Left colon (tissue), 2 donors: ENCODE measurements around the gene MMP20. TPM values are rescaled to one million over a fixed set of nuclear protein-coding genes. Genes with fewer than 3 reads are reported as not detected.
A peak's percentile ranks its signal among the peaks of the same experiment; 100 is the strongest.

Experiments used
- ATAC-seq: fragments of 200-7000 bp; cut with Tn5 transposase; one replicate; pipeline ENCODE4 v1.9.1; 2020; ENCODE audit warnings: mild to moderate bottlenecking, moderate library complexity
- DNase-seq, 2 donors: peaks; one replicate each; pipeline ENCODE4 v3.0.0-alpha.2; 2020
- intact Hi-C, 2 donors: fragments of 100-400 bp; cut with DNase I in 1 of 2; cut with micrococcal nuclease in 1 of 2; formaldehyde crosslinking; loops; one replicate each; pipeline versions ENCODE4 v1.11.2 to v1.14.0; 2022; cut with DNase I, micrococcal nuclease
- total RNA-seq, 2 donors: library from RNA; stranded (reverse); fragmentation: NEBNext Ultra II Directional; extraction: Animal tissue kit (Norgen Biotek cat#: 25700); gene quantifications; one replicate each; pipeline ENCODE4 v1.2.1, GENCODE V29; 2021
- donor health status: DM: no; HTN: no; CAD: no.
- donor health status: DM: yes; HTN: yes; CAD: no.

MMP20 gene
- total RNA-seq, 2 donors from 2014 or later: not detected

DNA sequence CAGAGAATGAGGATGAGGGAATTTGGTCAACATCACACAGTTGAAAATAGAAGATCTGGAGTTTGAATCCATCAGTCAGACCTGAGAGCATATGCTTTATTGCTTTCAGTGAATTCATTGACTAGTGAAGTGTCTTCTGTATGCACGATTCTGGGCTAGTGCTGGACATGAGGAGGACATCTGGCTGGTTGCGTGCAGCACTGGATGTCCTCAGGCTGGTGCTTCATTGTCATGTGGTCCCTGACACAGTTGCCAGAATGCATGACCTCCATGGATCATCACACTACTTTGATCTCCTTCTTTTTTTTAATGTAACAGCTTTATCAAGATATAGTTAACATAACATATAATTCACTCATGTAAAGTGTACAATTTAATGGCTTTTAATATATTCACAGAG is 50.1 kb downstream of the MMP20 start:
- ATAC-seq (no peak), DNase-seq (no peak)
- intact Hi-C loops: no loop called here

DNA sequence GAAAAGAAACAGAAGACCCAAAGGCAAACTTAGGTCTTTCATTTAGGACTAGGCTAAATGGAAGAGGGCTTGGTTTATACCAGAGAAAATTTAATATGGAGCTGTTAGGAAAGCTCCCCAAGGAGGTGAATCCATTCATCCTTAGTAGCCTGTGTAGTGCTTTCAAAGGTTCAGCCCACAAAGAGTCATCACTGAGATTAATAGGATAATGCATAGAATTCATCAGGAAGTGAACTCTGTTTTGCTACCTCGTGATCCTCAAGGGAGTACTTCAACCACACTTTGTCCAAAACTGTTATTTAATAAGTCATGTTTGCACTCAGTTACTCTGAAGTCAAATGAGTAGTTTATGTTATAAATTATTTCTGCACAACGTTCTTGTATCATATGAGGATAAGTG is 51.3 kb downstream of the MMP20 start:
- intact Hi-C loops: no loop called here
- ATAC-seq (no peak), DNase-seq (no peak)

DNA sequence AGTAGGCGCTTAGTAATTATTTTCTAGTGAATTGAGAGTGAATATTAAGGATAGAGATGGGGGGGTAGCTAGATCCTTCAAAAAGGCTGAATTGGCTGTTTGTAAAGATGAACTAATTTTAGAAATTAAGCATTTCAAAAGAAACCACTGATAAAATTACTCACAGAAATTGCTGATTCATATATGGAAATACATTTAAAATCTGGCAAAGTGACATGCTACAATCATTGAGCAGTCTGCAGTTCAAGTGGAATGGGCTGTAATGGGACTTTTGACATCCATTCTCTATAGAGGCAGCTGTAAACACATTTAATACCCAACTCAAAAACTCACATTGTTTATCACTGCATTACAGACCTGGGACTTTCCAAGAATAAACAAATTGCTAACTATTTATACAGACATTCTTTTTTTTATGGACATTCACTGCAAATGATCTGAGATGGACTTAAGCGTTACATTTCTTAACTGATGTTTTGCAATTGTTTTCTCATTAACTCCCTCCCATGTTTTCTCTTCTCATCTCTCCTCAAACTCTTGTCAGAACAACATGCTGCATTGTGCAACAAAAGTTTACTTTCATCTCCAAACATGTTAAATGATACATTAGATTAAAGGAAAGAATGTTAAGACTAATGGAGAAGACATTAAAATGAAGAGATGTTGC is 52.4 kb downstream of the MMP20 start:
- ATAC-seq: no peak
- intact Hi-C loops: no loop called here
- DNase-seq: no peak

DNA sequence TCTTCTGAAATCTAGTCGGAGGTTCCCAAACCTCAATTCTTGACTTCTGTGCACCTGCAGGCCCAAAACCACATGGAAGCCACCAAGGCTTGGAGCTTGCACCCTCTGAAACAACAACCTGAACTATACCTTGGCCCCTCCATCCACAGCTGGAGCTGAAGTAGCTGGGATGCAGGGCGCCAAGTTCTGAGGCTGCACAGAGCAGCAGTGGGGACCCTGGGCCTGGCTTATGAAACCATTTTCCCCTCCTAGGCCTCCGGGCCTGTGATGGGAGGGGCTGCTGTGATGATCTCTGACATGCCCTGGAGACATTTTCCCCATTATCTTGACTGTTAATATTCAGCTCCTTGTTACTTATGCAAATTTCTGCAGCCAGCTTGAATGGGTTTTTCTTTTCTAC is 56.3 kb downstream of the MMP20 start:
- intact Hi-C loops: no loop called here
- ATAC-seq: no peak

DNA sequence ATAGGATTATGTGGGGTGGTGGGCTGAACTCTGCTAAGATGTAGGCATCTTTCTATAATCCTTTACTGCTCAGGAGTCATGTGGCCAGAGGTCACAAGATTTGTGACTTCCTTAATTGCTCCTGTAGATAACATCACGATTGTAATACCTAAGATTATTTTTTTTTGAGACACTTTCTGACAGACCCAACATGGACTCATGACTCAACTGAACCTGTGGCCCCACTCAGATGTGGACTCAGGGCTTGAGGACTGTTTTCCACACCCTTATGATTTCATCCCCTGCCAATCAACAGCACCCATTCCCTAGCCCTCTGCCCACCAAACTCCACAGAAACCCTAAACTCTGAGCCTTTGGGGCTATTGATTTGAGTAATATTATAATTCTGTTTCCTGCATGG is 59.0 kb downstream of the MMP20 start:
- ATAC-seq (peak; percentile 49), DNase-seq (no peak)
- intact Hi-C loops: no loop called here

More for the DNA sequence above, 56.3 kb downstream of the MMP20 start:
- DNase-seq: no peak

DNA sequence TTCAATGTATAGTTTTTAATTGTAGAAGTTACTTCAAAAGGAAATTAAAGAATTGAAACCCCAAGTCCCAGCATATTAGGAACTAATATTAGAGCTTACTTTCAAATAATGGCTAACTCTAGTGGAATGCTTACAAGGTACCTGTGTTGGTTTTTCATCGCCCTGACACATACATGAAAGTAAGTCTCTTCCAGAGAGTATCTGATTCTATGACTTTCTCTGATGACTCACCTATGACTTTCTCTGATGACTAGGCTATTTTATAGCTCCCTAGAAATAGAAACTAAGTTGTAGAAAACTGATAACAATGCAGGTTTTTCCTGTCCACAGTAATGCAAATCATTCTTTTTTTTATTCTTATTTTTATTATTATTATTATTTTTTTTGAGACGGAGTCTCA is 61.0 kb downstream of the MMP20 start:
- intact Hi-C loops: no loop called here
- ATAC-seq (peak; percentile 71), DNase-seq (no peak)

DNA sequence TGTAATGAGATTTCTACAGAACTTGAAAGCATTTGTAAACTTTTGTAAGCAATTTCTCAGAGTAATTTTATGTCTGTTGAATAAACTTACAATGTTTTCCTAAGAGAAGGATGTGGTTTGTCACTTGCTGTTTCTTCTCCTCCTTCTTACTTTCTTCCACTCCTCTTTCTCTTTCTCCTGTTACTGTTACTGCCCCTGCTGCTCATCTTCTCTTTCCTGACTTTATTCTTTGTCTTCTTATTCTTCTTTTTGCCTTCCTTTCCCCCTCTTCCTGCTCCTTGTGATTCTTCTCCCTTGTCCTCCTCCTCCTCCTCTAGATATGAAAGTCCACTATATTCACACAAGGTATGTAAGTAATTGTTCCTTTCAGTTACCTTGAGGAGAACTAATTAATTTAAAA is 63.5 kb downstream of the MMP20 start:
- ATAC-seq (no peak), DNase-seq (no peak)
- intact Hi-C loops: no loop called here

DNA sequence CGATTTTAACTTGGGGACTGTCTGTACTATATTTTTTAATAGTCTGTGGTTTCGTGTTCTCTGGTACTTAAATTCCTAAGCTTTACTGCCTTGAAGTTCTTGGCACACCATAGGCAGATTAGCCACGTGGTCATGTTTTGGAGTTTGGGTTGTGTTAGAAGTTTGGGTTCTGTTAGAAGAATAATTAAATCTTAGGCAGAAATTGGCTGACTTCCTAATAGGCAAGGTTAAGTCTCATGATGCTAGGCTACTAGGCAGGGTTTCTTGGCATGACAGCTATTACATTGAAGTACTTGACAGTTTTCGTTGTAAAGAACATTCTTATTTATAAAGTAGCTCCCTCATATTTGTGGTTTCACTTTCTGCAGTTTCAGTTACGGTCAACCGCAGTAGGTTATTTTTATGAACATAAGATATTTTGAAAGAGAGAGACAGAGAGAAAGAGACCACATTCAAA is 64.5 kb downstream of the MMP20 start:
- no peak for DNase-seq

DNA sequence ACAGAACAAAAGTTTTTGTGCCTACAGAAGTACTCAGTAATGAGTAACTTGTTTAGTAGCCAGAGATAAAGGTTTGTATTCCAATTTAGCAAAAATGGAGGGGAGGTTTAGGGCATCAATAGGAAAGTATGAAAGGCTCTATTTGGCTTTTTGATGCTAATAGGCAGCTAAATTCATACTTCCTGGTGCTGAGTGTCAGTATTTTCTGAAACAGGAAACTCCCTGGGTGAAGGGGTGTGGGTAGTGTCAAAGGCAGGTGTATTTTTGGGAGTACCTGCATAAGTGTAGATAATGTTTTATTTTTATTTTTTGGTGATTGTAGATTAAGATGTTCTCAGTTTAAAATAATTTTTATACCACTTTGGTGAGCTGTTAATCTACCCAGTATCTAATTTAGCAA is 65.3 kb downstream of the MMP20 start:
- intact Hi-C loops: no loop called here
- no peak for ATAC-seq
- no peak for DNase-seq

More for the DNA sequence above, 64.5 kb downstream of the MMP20 start:
- intact Hi-C loops: no loop called here
- no peak for ATAC-seq

DNA sequence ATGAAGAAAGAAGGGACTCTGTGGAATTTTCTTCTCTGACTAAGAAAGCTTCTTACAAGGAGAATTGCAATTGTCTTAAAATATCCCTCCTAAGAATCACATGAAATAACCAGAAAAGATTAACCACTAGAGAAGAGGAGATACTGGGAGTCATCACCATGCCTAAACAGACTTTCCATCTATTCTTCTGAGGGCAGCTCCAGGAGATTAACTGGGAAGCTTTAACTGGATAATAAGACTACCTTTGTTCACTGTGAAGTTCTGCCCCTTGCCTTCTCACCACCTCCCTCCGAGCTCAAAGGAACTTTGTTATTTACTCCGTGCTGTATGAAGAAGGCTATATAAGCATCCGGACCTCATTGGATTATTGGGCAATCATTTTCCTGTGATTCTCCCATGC is 70.0 kb downstream of the MMP20 start:
- intact Hi-C loops: no loop called here
- DNase-seq (no peak), ATAC-seq (no peak)

DNA sequence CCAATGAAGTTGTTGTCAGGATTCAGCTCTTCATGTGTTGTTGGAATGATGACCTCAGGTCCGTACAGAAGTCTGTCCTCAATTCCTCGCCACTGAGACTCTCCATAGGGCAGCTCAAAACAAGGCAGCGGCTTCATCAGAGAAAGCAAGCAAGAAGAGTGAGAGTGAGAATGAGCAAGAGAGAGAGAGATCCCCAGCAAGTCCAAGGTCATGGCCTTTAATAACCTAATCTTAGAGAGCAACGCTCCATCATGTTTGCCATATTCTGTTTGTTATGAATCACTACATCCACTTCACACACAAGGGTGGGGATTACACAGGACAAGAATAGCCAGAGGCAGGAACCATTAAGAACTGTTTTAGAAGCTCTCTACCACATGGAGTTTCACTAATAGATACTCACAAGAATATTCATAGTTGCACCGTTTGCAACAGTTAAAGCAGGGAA is 71.3 kb downstream of the MMP20 start:
- ATAC-seq (no peak), DNase-seq (no peak)
- intact Hi-C loops: no loop called here

DNA sequence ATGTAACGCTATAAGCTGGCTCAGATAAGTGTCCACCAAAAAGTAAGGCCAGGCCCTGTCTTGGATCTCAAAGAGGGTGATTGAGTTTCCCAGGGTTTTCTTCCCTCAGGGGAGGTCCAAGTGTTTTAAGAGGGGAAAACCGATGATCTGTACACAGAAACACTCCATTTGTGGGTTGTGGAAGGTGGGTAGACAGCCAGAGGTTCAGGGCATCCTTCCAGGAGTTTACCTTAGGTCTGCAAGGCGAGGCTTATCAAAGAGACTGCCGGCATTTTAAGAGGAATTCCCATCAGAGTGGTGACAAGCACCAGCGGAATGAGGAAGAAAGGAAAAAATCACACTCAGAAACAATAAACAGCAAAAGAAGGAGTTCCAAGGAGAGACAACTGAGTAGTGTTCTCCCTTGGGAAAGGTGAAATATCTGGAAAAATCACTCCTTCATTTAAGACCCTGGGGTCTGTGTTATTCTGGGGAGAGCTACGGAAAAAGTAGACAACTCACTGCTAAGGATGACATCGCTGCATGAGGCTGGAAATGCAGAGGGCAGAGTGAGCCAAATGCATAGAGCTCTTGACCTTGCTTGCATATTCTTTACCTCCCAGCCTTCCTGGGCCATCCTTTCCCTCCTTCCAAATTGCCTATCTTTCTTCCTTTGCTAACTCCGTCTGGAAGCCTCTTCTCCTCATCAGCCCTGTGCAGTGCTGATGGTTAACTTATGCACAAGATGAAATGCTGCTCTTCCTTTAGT is 72.5 kb downstream of the MMP20 start:
- ATAC-seq (peak; percentile 84), DNase-seq (peak in 1 of 2 donors; percentile 41)
- intact Hi-C loops: no loop called here

DNA sequence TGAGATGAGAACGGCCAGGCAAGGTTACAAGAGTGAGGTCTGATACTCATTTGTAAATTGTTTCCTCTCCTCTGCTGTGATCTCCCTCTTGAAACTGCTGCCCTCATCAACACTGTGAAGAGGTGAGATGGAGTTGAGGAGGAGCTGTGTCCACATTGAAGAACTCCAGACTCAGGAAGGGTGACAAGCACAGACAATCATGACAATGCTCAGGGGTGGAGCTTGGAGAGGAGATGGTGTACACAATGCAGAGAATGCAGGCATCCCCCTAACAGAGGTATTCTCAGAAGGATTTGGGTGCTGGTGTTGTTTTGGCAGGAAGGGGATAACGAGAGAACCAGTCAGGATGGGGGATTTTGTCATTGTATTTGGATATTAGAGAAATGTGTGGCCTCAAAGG is 73.1 kb downstream of the MMP20 start:
- ATAC-seq (no peak), DNase-seq (no peak)
- intact Hi-C loops: no loop called here

DNA sequence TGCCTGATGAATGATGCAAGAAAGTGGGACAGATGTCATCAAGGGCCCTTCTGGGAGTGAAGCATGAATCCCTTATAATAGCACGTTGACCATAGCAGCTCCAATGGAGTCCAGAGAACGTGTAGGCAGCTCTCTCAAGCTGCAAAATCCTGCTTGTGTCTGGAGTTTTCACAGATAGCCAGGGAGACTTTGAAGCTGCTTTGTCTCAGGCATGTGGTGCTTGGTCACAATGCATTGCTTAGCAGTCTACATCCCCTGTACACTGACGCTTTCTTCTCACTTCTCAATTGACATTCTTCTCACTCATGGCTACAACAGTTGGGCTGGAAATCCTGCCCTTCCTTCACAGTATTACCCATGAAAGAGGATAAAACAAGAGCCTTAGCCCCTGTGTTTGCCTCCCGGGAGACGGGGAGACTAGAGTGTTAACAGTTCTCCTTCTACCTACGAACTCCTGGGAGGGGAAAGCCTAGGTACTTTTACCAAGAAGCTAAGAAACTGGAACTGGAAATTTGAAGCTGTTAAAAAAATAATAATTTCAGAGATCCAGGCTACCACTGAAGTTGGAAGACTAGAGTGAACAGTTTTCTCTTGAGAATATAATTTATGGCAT is 73.9 kb downstream of the MMP20 start:
- ATAC-seq: no peak

DNA sequence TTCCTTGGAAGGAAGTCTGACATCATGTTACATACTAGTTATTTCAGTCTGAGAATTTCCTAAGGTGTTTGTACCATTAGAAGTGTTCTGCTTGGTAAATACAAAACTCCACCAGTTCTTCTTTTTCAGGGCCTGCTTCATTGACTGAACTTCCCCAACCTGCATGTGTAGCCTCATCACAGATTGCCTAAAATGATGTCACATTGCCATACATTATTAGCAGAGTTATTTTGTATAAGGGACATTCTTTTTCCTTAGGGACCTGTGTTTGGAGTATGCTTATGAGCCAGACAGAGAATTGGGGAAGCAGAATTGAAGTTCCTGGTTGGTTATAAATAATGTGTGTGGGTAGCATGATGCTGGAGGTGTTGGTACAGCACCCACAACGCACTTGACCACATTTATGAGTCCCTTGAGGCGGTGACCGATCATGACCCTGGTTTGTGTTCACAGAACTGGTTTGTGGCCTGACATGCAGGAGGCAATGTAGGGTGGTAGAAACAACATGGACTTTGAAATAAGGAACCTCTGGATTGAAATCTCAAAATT is 78.1 kb downstream of the MMP20 start:
- DNase-seq (no peak), ATAC-seq (no peak)
- intact Hi-C loops: no loop called here

More for the DNA sequence above, 73.9 kb downstream of the MMP20 start:
- DNase-seq: no peak
- intact Hi-C loops: no loop called here

DNA sequence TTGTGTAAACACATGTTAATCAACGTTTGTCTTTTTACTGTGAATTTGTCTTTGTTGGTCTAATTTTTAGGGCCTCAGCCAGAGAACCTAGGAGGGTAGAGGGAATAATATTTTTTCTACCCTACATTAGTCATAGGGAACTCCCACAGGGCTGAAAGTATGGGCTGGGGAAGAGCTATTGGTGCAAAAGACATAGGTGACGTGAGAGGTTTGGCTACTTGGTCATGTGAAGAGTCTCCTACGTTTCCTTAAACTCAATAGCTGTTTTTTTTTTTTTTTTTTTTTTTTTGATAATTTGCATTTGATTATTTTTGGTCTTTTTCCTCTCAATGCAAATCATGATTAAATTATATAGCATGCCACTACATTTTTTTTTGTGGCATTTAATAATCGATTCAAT is 78.7 kb downstream of the MMP20 start:
- no peak for ATAC-seq
- DNase-seq: no peak
- intact Hi-C loops: no loop called here

DNA sequence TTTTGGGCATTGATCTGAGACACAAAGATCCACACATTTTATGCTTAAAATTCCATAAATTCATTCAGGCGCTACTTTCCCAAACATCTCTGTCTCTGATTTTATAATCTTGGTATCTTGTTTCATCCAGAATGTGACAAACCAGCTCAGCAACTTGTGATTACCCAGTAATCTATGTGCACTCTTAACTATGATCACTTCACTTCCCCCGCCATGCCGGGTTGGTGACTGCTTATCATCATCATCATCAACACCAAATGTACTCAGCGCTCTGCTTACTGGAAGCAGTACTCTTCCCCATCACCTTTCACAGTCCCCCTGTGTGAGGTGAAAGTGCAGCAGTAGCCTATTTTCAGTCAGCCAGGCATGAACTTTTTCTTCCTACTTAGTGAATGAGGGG is 79.4 kb downstream of the MMP20 start:
- ATAC-seq (no peak), DNase-seq (no peak)
- intact Hi-C loops: no loop called here

DNA sequence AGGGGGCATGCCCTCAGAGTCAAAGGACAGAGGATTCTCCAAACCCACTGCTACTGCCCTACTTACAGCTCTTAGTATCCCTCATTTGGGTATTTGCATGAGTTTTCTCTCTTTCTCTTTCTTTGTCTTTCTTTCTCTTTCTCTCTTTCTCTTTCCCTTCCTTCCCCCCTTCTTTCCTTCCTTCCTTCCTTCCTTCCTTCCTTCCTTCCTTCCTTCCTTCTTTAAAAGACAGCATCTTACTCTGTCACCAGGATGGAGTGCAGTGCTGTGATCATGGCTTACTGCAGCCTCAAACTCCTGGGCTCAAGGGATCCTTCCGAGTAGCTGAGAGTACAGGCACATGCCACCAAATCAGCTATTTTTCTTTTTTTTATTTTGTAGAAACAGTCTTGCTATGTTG is 80.5 kb downstream of the MMP20 start:
- intact Hi-C loops: no loop called here
- ATAC-seq: no peak
- no peak for DNase-seq

DNA sequence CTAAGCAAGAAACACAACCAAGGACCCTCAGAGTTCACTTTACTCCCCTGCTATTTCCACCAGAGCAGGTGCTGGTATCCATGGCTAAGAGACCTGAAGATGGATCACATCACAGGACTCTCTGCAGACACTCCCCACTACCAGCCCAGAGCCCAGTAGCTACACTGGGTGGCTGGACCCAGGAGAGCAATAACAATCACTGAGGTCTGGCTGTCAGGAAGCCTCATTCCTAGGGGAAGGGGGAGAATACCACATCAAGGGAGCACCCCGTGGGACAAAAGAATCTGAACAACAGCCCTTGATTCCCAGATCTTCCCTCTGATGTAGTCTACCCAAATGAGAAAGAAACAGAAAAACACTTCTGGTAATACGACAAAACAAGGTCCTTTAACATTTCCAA is 85.6 kb downstream of the MMP20 start:
- ATAC-seq (no peak), DNase-seq (no peak)
- intact Hi-C loops: no loop called here

DNA sequence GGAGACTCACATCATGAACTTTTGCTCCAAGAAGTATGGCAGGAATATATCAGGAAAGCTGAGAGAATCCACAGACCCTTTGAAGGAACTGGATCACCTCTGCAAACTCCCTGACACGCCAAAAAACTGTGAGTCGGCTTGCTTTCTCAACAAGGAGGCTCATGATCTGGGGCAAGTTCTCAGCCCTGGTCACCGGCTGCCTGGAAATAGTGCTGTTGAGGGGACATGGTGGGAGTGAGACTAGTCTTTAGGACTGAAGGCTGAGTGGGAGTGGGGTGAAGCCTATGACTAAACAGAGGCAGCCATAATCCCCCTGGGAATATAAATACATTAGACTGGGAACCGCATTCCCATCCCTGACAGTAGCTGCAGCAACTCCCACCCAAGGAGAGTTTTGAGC is 86.2 kb downstream of the MMP20 start:
- DNase-seq (no peak), ATAC-seq (no peak)
- intact Hi-C loops: no loop called here
